Activated gamma-delta T cell (primary cell): ENCODE measurements around the gene RYR3.

Experiments used
- DNase-seq: peaks from one replicate; lab custom pipeline; 2025; lab: John Stamatoyannopoulos, UW

RYR3 gene

DNA sequence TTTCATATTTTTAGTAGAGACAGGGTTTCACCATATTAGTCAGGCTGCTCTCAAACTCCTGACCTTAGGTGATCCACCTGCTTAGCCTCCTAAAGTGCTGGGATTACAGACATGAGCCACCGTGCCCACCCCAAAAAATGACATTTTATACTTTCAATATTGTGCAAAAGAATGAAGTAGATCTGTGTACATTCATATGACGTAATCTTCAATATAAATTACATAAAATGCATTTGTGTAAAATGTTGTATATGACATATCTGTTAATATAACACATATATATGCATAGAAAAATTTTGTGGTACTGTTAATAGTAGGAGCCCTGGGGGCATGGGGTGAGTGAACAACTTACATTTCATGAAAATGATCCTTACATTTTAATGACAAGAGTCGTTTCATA, 71.7 kb downstream of the RYR3 start:
- no peak for DNase-seq

DNA sequence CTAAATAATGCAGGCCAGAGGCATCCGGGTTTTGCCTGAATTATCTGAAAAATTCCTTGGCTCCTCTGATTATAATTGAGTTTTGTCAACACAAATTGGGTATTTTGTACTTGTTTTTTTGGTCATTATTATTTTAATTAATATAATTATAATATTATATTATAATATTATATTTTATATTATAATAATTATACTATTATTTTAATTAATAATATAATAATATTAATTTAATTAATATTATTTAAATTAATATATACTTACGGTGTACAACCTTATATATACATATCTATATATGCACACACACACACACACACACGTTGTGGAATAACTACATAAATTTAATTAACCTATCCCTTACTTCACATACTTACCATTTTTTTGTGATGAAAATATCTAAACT, 73.5 kb downstream of the RYR3 start:
- no peak for DNase-seq

DNA sequence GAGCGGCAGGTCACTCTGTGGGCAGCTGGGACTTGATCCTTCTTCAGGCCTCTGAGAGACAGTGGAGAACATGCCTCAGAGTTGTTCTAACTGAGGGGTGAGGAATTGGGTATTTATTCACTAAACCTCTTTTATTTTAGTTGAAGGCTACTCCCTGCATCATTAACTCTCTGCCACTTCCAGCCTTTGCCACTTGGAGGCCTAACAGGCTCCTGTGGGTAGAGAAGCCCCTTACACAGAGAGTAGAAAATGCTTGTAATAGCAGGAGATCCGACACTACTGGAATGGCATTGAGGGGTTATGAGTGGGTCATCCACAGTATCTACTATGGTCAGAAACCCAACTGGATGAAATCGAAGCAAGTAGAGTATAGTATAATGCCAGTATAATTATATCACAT, 81.7 kb downstream of the RYR3 start:
- DNase-seq: no peak

DNA sequence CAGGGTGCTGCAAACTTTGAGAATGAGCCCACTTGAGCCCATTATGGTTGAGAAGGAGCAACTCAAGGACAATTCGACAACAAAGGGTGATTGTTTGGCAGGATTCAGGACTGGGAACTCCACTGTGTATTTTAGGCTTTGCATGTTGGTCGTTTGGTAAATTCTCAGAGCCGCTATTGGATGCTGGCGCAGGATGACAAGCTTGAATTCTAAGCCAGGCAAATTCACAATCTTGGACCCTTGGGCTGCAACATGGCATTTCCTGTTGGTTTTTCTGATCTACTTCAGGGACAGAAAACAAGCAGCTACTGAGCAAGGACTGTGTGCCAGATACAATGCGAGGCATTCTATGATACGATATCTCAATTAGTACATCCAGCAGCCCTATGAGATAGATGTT, 82.8 kb downstream of the RYR3 start:
- DNase-seq: no peak

DNA sequence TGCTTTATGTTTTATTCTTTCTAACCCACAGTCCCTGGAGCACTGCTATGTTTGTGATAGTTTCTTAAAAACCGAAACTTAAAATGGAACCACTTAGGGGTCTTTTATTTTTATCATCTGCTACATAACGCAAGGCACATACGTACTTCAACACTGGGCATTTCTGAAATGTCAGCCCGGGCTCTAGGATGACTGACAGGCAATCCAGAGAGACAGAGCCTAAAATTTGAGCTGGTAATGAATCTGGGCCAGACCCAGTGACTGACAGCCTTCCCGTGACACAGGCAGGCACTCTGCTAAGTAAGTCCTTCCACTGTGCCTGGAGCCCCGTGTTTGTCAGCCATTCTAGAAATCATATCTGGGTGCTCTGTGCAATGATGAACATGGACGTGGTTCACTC, 84.6 kb downstream of the RYR3 start:
- no peak for DNase-seq

DNA sequence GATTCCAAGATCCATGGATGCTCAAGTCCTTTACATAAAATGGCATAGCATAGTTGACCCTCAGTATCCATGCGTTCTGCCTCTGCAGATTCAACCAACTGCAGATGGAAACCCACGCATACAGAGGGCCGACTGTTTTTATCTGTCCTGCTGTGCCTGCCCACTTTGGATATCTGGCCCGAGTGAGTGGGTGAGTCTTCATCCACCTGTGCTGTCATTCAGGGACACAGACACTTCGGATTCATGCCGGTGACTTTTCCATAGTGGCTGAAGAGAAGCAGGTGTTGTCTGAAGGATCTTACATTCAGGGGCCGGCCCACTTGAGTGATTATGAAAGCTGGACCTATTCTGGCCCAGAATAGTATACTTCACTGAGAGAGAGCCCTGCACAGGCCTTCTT, 85.1 kb downstream of the RYR3 start:
- DNase-seq: no peak

DNA sequence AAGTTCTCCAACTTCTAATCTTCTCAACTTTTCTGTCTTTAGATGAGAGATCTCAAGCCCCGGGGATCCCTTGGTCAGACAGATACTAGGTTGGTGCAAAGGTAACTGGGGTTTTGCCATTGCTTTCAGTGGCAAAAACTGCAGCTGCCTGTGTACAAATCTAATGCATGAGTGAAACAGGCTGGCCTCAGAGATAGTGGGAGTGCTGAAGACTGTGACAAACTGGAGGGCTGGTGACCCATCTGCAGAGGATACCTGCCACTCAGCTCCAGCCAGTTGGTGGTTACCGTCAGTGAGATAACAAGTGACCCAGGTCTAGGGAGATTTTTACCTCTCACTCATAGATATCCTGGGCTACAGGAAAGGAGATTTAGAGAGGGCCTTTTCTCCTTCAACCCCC, 85.7 kb downstream of the RYR3 start:
- DNase-seq: no peak

DNA sequence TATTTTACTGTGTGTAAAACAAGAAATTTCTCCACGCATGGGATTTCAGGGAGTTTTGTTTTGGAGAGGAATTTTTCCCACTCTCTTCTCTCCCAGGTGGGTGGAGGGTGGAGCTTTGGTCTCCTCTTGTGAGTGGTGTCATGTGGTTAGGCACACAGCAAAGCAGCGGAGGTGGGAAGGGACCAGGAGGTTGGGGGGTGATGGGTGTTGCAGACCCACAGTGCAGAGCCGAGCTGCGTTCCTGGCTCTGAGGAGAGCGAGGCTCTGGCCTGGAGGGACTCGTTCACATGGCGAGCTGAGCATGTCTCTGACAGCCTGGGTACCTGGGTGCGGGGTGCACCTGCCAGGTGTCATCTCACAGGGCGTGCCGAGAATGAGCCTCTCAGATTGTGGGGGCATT, 87.8 kb downstream of the RYR3 start:
- no peak for DNase-seq

DNA sequence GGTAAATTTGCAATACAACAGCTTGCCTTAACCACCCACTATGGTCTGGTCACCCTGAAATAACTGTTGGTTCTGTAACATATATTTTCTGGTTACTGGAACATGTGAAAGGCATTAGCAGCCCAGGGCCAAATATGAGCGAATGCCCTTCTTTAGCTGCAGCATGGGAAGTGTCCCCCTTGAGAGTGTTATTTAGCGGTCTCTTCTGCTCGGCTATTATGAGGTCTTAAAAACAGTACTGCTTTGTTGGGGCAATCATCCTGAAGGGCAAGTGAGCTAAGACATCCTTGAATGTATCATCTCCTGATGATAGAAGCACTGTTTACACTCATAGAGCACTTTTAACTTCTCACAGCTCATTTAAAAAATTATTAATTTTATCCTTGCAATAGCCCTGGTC, 90.2 kb downstream of the RYR3 start:
- no peak for DNase-seq

DNA sequence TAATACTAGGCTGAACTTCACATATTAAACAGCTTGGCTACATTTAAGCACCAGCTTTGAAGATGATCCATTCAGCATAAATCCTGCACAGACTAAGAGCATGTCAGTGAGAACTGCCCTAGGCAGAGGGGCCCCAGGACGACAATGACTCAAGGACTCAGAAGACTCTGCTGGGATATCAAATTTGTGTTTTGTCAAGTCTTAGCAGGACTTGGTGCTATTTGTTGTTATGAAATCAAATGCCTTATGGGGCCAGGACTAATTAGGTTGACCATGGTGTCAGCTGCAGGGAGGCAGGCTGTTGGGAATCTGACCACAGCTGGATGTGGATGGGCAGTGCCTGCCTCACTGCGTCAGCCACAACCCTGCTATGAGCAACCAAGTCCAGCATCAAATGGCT, 91.8 kb downstream of the RYR3 start:
- DNase-seq: no peak

DNA sequence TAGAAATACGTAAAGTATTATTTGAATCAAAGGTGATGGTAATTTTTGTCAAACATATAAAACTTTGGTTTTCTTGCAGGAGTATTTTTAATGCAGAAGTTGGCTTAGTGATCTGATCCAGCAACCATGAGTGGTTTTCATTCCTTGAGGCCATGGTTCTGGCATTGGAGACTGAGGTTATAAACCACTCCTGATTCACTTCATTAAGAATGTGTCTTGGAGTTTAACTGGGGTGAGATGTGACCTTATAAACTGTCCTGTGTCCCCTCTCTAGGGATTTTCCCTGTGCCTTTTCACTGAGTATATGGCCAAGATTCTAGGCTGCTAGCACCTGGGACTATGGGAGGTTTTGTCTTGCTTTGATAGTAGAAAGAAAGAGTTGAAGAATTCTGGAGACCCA, 94.3 kb downstream of the RYR3 start:
- DNase-seq: no peak

DNA sequence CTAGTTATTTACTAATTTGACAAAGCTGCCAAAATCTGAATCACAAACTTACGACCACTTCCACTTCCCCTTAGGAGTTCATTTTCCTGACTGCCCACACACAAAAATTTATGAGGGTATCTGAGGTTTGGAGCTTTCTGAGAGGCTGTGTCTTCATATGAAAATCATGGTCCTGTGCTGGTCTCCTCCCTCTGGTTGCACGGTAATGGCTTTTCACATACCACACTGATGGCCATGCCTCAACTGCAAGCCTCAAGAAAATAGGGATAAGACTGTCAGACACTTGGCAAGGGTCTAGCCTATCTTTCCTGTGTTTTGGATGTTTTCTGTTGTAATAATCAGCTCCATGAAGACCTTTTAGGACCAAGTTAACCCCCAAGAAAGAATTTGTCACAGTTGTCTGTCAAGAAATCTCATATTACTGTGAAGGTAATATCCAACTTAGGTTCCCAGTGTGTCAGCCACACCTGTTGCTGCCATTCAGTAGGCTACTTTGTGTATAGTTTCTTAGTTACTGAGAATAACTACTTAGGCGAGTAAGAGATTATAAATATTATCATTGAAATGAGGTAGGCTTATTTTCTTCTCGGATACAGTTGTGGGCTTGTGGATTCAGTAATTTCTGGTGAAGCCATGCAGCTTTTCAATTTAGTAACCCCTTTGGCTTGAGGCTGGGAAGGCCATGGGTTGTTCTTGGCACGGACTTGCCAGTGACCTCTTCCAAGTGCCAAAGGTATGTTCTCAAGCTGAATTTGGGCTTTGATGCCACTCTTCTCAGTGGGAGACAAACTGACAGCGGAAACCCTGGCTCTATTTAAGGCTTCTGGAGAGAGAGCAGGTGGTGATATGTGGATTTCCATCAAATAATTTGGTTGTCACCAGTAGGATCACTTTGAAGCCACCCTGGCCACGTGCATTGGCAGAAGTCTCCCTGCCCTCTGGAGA, 101.1 kb downstream of the RYR3 start:
- no peak for DNase-seq

DNA sequence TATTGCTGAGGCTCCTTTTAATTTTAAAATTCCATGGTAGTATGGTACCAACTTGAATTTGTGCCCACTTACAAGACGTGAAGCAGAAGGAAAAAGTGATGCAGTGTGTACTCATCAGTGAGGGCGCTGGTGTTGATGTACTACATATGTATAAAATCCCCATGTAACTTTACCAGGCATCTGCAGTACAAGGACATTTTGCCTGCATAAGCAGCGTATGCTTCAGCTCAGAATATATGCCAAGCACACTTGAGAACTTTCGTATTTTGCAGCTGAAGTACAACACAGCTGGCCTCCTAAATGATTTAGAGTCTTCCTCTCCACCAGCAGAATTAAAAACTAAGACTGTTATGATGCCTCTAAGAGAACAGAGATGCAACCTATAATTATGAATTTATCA, 108.9 kb downstream of the RYR3 start:
- no peak for DNase-seq

DNA sequence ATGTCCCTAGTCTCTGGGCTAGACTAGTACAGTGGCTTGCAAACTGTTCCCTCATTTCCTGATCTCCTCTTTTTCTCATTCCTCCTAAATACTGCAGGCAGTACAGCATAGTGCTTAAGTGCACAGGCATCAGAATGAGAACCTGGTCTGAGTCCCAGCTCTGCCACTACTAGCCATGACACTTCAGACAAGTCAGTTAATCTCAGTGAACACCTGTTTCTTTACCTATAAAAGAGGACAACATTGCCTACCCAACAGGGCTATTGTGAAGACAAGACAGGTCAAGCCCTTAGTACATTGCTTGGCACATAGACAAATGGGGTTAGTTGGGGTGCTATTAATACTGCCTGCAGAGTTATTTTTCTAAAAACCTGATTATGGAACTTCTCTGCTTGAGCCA, 113.3 kb downstream of the RYR3 start:
- DNase-seq: no peak

DNA sequence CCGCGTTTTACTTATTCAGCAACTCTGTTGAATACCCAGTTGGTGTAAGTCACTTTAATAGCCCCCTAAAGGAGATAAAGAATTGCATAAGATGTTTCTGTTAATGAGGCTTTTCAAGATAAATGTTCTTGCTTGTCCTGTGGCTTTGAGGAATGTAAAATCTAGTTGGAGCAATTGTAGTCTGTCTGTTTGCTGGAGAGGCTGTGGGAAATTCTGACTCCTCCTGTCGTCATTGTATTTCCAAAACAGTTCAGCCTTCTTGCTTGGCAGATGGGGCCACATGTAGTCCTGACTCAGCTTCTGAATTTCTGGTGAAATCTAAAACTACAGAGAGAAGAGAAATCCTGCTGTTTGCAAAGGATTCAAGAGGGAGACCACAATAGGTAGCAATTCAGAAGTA, 114.4 kb downstream of the RYR3 start:
- no peak for DNase-seq

DNA sequence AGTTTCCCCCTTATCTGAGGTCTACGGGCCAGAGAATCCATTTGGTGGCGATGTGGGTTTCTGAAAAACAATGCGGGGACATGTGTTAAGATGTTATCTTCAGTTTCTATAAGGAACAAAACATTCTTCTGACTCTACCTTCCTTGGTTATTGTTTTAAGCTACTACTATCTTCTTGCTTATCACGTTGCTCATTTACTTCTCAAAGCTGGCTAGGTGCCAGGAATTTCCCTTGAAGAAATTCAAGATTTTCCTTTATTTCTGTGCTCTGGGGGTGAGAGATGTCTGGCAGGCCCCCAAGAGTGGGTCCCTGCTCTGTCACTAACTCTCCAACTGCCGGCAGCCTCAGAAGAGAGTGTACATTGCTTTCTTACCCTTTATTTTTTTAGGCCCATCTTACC, 119.8 kb downstream of the RYR3 start:
- DNase-seq: no peak

DNA sequence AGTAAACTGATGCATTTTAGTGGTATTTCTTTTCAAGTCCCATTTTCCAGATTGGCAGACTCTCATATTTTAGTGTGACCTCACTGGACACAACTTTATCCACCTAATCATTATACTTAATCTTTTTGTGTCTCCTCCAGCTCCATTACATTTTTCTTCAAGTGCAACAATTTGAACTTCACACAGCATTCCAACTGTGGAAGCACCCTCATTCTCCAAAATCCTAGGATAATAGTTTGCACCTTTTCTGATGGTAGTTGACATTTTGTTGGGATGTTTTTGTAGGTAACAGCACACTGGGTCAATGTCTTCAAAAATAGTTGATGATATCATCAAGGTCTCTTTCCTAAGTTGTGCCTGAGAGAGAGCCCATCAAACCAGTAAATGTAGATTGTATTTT, 123.1 kb downstream of the RYR3 start:
- no peak for DNase-seq

DNA sequence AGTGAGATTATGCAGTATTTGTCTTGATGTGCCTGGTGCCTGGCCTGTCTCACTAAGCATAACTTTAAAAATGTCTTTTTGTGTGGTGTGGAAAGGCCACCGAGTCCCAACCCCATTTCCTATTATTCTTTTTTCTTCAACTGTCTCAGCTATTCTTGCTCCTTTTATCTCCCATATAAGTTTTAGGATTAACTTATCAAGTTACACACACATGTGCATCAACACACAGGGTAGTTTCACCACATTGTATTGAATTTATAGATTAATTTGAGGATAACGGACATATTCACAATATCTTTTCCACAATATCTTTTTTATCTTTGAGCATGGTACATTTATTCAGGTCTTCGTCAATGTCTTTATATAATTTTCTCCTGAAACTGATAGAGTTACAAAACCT, 127.6 kb downstream of the RYR3 start:
- no peak for DNase-seq

DNA sequence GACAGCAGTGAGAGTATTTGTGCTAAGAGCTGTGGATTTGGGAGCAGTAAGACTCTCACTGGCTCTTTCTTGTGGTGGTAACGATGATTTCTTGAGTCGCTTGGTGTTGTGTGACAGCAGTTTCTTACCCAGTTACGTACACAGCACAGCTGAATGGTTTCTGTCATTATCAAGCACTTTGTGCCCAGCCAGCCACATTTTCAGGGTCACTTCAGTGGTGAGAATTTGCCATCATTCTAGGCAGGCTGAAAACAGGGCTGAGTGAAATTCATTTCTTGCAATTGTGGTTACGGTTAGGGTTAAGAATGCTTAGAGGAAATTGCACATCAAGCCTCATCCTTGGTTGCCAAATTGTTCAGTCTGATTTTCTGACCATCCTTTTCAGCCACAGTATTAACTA, 130.1 kb downstream of the RYR3 start:
- DNase-seq: no peak

DNA sequence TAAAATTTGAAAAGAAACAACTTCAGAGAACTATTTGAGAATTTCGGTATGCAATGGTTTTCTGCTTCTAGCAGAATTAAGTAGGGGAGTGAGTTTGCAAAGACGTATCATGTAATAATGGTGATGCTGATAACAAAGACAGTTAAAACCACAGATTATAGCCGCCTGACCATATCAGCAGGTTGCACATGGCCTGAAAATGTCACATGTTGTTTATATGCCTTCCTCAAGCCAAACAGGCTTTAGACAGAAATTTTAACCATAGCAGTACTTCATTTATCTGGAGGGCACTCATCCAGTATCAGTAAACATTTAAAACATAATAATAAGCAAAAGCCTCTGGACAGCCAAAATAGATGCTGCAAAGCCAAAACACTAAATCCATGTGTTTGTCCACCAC, 131.7 kb downstream of the RYR3 start:
- DNase-seq: no peak

DNA sequence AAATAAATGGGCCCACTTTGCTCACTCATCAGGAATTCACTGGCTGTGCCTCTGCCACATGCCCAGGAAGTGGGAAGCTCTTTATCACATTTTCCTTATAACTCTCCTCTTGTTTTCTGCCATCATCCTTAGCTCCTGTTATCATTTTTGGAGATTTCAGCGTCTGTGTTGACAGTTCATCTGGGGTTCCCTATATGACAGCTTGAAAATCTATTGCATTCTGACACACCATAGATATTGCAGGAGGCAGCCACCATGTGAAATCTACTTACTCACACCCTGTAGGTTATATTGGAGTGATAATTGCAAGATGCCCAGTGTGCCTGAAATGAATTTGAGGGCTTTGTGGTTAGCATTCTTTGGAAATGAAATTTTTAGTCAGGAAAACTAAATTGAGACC, 132.9 kb downstream of the RYR3 start:
- no peak for DNase-seq

DNA sequence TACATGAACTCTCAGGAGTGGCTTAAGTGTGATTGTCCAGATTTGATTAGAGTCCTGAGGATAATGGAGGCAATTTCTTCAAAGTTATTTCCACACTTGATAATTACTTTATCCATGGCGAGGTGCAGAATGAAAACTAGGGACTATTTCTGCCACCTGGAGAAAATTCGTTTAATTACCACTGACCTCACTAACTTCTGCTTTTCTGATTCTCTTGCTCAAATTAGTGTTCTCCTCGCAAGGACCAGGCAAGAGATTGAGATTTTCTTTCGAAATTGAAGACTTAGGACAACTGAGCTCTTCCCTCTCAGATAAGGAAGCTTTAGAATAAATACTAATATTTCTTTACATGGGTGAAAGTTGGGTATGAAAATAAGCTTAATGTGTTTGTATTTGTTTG, 135.2 kb downstream of the RYR3 start:
- DNase-seq: no peak

DNA sequence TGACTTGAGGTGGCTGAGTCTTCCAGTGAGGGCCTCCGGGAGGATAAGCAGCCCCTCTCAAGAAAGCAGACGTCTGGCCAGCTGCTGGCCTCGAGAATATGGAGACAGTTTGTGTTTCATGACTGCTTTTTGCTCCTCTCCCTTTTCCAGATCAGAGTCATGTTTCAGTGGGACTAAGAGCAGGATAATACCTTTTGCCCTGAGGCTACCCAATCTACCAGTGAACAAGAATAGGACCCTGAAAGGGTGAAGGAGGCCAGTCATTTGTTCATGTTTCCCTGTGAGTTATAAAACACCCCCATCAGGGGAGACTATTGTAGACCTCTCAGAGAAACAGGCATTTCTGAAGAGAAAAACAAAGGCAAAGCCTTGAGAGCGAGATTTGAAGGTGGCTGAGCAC, 137.4 kb downstream of the RYR3 start:
- DNase-seq: no peak

DNA sequence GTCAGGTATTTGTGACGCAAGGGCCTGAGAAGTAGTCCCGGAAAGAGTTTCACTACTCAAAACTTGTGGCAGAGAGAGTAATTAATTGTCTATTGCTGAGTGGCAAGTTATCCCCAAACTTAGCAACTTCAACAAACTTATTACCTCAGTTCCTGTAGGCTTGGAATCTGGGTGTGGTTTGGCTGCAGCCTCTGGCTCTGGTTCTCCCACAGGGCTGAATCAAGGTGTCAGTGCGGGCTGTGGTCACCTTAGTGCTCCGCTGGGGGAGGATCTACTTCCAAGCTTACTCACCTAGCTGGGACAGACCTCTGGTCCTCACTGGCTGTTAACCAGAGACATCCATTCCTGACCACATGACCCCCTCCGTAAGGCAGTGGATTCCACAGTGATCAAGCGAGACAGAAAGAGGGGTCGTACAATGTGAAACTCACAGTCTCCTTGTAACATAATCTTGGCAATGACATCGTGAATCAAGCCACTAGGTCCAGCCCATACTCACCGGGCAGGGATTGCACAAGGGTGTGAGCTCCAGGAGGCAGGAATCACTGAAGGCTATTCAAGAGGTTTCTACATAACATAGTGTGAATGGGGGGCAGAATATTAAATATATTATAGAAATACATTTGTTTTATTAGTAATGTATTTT, 138.3 kb downstream of the RYR3 start:
- DNase-seq: no peak
